ENCODE data around the gene ACO1. TPM values are rescaled to one million over a fixed set of nuclear protein-coding genes. Genes with fewer than 3 reads are reported as not detected.

Gene ACO1
- polyA plus RNA-seq, 2 donors = 4.7 to 12.9 TPM

DNA sequence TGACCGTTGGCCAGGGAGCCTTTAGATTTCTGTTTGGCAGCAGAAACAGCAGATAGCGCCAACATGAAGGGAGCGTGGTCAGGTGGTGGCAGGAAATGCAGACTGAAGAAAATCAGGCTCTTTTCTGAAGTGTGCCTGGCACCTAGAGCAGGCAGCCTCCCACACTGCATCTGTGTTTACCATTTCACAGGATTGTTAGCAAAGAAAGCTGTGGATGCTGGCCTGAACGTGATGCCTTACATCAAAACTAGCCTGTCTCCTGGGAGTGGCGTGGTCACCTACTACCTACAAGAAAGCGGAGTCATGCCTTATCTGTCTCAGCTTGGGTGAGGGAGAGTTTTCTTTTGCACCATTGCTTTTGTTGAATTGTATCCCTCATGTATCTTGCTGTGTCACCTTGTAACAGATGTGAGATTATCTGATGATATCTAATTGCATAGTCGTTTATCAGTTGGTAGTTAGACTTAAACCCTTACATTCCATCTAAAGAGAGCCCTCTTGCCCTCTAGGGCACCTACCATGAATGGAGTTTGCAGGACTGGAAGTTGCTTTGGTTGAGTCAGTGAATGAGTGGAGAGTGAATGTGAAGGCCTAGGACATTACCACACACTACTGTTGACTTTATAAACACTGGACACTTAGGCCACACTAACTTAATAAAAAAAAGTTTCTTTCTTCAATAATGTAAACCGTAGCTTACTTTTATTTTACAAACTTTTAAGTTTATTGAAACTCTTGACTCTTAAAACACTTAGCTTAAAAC, 42.8 kb downstream of the ACO1 start:
- WGBS, 2 donors = 63 to 80% methylated on average over 8 of the region's 8 CpGs
- Histone ChIP-seq H3K9me3 (ENCODE audit: control insufficient read depth in 2 of 2, insufficient read depth in 1 of 2, low read depth in 1 of 2, low read length in 1 of 2) (no peaks in the 10 kb centered on the region), H3K27me3 (ENCODE audit: control insufficient read depth in 1 of 2, insufficient read depth in 2 of 2, low read length in 2 of 2) (no peaks in the 10 kb centered on the region), H3K36me3 (ENCODE audit: control insufficient read depth in 2 of 2, insufficient read depth in 2 of 2, low read length in 1 of 2) (peaks cover 7 to 16% of the 10 kb centered on the region in 2 donors), H3K4me3 (ENCODE audit: low read depth in 1 of 2, low read length in 2 of 2) (no peak overlapping the region), H3K27ac (ENCODE audit: low read depth in 2 of 2, low read length in 1 of 2) (no peak overlapping the region), H3K4me1 (ENCODE audit: control insufficient read depth in 2 of 2, insufficient read depth in 2 of 2, low read length in 1 of 2) (no peaks in the 10 kb centered on the region)

DNA sequence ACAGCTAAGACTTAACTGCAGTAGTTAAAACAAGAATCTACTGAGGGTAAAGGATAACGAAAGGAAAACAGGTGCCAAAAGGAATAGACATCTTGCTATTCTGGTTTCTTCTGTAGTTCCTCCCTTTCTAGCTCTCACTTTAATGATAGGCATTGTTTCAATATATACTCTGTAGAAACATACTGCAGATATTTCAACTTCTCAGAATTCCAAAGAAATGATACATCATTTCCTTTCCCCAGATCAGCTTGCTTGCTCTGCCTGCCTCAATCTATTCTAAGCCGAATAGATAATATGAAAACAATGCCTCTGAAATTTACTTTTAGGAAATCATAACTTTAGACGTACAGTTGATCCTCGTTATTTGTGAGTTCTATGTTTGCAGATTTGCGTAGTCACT, 46.3 kb downstream of the ACO1 start:
- Histone ChIP-seq H3K27me3 (ENCODE audit: control insufficient read depth in 1 of 2, insufficient read depth in 2 of 2, low read length in 2 of 2) (no peaks in the 10 kb centered on the region), H3K27ac (ENCODE audit: low read depth in 2 of 2, low read length in 1 of 2) (no peak overlapping the region), H3K4me1 (ENCODE audit: control insufficient read depth in 2 of 2, insufficient read depth in 2 of 2, low read length in 1 of 2) (no peaks in the 10 kb centered on the region), H3K36me3 (ENCODE audit: control insufficient read depth in 2 of 2, insufficient read depth in 2 of 2, low read length in 1 of 2) (peaks cover 7 to 17% of the 10 kb centered on the region in 2 donors), H3K9me3 (ENCODE audit: control insufficient read depth in 2 of 2, insufficient read depth in 1 of 2, low read depth in 1 of 2, low read length in 1 of 2) (no peaks in the 10 kb centered on the region), H3K4me3 (ENCODE audit: low read depth in 1 of 2, low read length in 2 of 2) (no peak overlapping the region)
- WGBS, 2 donors = 82 to 87% methylated on average over 5 of the region's 5 CpGs

GRCh38 chr9:32431196-32431595, 46.8 kb downstream of the ACO1 start:
- no peaks in the 10 kb centered on the region for H3K9me3 ChIP-seq (ENCODE audit: control insufficient read depth in 2 of 2, insufficient read depth in 1 of 2, low read depth in 1 of 2, low read length in 1 of 2)
- no peak overlapping the region for H3K27ac ChIP-seq (ENCODE audit: low read depth in 2 of 2, low read length in 1 of 2)
- no peaks in the 10 kb centered on the region for H3K27me3 ChIP-seq (ENCODE audit: control insufficient read depth in 1 of 2, insufficient read depth in 2 of 2, low read length in 2 of 2)
- 95% methylated on average over 8 of the region's 8 CpGs for WGBS, 2 donors
- H3K4me3 ChIP-seq (ENCODE audit: low read depth in 1 of 2, low read length in 2 of 2) = no peak overlapping the region
- H3K36me3 ChIP-seq (ENCODE audit: control insufficient read depth in 2 of 2, insufficient read depth in 2 of 2, low read length in 1 of 2) = peaks cover 7 to 15% of the 10 kb centered on the region in 2 donors
- no peaks in the 10 kb centered on the region for H3K4me1 ChIP-seq (ENCODE audit: control insufficient read depth in 2 of 2, insufficient read depth in 2 of 2, low read length in 1 of 2)

DNA sequence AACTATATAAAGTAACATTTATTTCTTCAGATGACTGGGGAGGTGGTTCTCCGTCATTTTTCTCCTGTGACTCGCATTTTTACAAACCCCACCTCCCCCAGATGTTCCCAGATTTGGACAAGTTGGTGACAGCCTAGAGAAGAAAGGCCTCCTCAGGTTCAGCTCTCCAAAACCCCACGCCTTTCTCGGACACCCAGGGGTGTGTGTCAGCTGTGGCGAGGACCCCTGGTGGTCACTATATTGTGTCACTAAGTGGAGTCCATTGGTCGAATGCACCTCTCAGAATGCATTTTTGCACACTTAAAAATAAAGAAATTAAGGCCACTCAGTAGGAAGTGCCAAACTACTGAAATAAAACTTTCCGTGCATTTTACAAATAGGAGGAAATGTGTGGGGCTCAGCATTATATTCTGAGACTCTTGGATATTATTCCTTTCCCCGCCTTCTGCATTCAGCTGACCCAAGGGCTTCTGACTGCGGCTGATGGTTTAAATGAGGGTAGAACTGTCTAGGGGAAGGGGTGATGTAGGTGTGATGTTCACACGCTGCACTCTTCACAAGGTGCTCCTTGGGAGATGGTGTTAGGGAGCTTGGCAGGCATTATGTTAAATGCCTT, 47.6 kb downstream of the ACO1 start:
- no peaks in the 10 kb centered on the region for H3K9me3 ChIP-seq (ENCODE audit: control insufficient read depth in 2 of 2, insufficient read depth in 1 of 2, low read depth in 1 of 2, low read length in 1 of 2)
- no peak overlapping the region for H3K27ac ChIP-seq (ENCODE audit: low read depth in 2 of 2, low read length in 1 of 2)
- H3K36me3 ChIP-seq (ENCODE audit: control insufficient read depth in 2 of 2, insufficient read depth in 2 of 2, low read length in 1 of 2) = peaks cover 7 to 11% of the 10 kb centered on the region in 2 donors
- H3K4me1 ChIP-seq (ENCODE audit: control insufficient read depth in 2 of 2, insufficient read depth in 2 of 2, low read length in 1 of 2) = no peaks in the 10 kb centered on the region
- H3K4me3 ChIP-seq (ENCODE audit: low read depth in 1 of 2, low read length in 2 of 2) = no peak overlapping the region
- WGBS, 2 donors = 73 to 76% methylated on average over 10 of the region's 10 CpGs
- no peaks in the 10 kb centered on the region for H3K27me3 ChIP-seq (ENCODE audit: control insufficient read depth in 1 of 2, insufficient read depth in 2 of 2, low read length in 2 of 2)

DNA sequence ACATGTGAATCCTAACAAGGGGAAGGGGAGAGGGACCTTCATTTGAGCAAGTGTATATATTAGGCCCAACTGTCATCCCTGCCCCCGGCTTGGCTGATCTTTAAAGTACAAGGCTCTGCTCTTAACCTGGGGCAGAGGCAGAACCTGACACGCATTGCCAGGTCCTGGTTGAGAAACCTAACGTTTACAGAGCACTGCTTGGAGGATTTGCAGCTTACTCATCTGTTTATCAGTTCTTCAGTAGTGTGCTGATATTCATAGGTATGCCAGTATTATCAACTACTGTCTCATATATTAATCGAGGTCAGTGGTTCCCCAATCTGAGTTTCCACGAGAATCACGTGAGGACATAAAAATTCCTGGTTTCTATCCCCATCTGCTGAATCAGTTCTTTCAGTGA, 50.4 kb downstream of the ACO1 start:
- Histone ChIP-seq H3K27ac (ENCODE audit: low read depth in 2 of 2, low read length in 1 of 2) (no peak overlapping the region), H3K27me3 (ENCODE audit: control insufficient read depth in 1 of 2, insufficient read depth in 2 of 2, low read length in 2 of 2) (no peaks in the 10 kb centered on the region), H3K9me3 (ENCODE audit: control insufficient read depth in 2 of 2, insufficient read depth in 1 of 2, low read depth in 1 of 2, low read length in 1 of 2) (no peaks in the 10 kb centered on the region), H3K4me1 (ENCODE audit: control insufficient read depth in 2 of 2, insufficient read depth in 2 of 2, low read length in 1 of 2) (no peaks in the 10 kb centered on the region), H3K36me3 (ENCODE audit: control insufficient read depth in 2 of 2, insufficient read depth in 2 of 2, low read length in 1 of 2) (peaks cover 7 to 10% of the 10 kb centered on the region in 2 donors), H3K4me3 (ENCODE audit: low read depth in 1 of 2, low read length in 2 of 2) (no peak overlapping the region)
- WGBS, 2 donors = 77 to 81% methylated on average over 6 of the region's 6 CpGs

GRCh38 chr9:32441678-32442077, 57.2 kb downstream of the ACO1 start:
- no peak overlapping the region for H3K4me3 ChIP-seq (ENCODE audit: low read depth in 1 of 2, low read length in 2 of 2)
- WGBS, 2 donors = 85 to 87% methylated on average over 5 of the region's 5 CpGs

GRCh38 chr9:32442433-32442832, 58.0 kb downstream of the ACO1 start:
- no peaks in the 10 kb centered on the region for H3K27me3 ChIP-seq (ENCODE audit: control insufficient read depth in 1 of 2, insufficient read depth in 2 of 2, low read length in 2 of 2)
- H3K27ac ChIP-seq (ENCODE audit: low read depth in 2 of 2, low read length in 1 of 2) = no peak overlapping the region
- H3K9me3 ChIP-seq (ENCODE audit: control insufficient read depth in 2 of 2, insufficient read depth in 1 of 2, low read depth in 1 of 2, low read length in 1 of 2) = no peaks in the 10 kb centered on the region
- H3K36me3 ChIP-seq (ENCODE audit: control insufficient read depth in 2 of 2, insufficient read depth in 2 of 2, low read length in 1 of 2) = peaks cover 7 to 12% of the 10 kb centered on the region in 2 donors
- H3K4me3 ChIP-seq (ENCODE audit: low read depth in 1 of 2, low read length in 2 of 2) = no peak overlapping the region
- no peaks in the 10 kb centered on the region for H3K4me1 ChIP-seq (ENCODE audit: control insufficient read depth in 2 of 2, insufficient read depth in 2 of 2, low read length in 1 of 2)

More at GRCh38 chr9:32441678-32442077, 57.2 kb downstream of the ACO1 start:
- H3K27me3 ChIP-seq (ENCODE audit: control insufficient read depth in 1 of 2, insufficient read depth in 2 of 2, low read length in 2 of 2) = no peaks in the 10 kb centered on the region
- H3K27ac ChIP-seq (ENCODE audit: low read depth in 2 of 2, low read length in 1 of 2) = no peak overlapping the region
- H3K4me1 ChIP-seq (ENCODE audit: control insufficient read depth in 2 of 2, insufficient read depth in 2 of 2, low read length in 1 of 2) = no peaks in the 10 kb centered on the region
- peaks cover 7 to 12% of the 10 kb centered on the region in 2 donors for H3K36me3 ChIP-seq (ENCODE audit: control insufficient read depth in 2 of 2, insufficient read depth in 2 of 2, low read length in 1 of 2)
- no peaks in the 10 kb centered on the region for H3K9me3 ChIP-seq (ENCODE audit: control insufficient read depth in 2 of 2, insufficient read depth in 1 of 2, low read depth in 1 of 2, low read length in 1 of 2)

DNA sequence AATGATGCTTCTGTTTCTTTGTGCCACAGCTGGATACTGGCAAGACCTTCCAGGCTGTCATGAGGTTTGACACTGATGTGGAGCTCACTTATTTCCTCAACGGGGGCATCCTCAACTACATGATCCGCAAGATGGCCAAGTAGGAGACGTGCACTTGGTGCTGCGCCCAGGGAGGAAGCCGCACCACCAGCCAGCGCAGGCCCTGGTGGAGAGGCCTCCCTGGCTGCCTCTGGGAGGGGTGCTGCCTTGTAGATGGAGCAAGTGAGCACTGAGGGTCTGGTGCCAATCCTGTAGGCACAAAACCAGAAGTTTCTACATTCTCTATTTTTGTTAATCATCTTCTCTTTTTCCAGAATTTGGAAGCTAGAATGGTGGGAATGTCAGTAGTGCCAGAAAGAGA, 65.5 kb downstream of the ACO1 start:
- no peak overlapping the region for H3K27ac ChIP-seq (ENCODE audit: low read depth in 2 of 2, low read length in 1 of 2)
- peaks cover 16 to 19% of the 10 kb centered on the region in 2 donors for H3K36me3 ChIP-seq (ENCODE audit: control insufficient read depth in 2 of 2, insufficient read depth in 2 of 2, low read length in 1 of 2)
- H3K27me3 ChIP-seq (ENCODE audit: control insufficient read depth in 1 of 2, insufficient read depth in 2 of 2, low read length in 2 of 2) = no peaks in the 10 kb centered on the region
- H3K9me3 ChIP-seq (ENCODE audit: control insufficient read depth in 2 of 2, insufficient read depth in 1 of 2, low read depth in 1 of 2, low read length in 1 of 2) = no peaks in the 10 kb centered on the region
- 94 to 96% methylated on average over 6 of the region's 6 CpGs for WGBS, 2 donors
- H3K4me1 ChIP-seq (ENCODE audit: control insufficient read depth in 2 of 2, insufficient read depth in 2 of 2, low read length in 1 of 2) = no peaks in the 10 kb centered on the region
- no peak overlapping the region for H3K4me3 ChIP-seq (ENCODE audit: low read depth in 1 of 2, low read length in 2 of 2)

- 79 to 90% methylated on average over 1 of the region's 1 CpG for WGBS, 2 donors
- Histone ChIP-seq H3K4me3 (ENCODE audit: low read depth in 1 of 2, low read length in 2 of 2) (no peak overlapping the region), H3K36me3 (ENCODE audit: control insufficient read depth in 2 of 2, insufficient read depth in 2 of 2, low read length in 1 of 2) (peaks cover 8 to 12% of the 10 kb centered on the region in 2 donors), H3K27ac (ENCODE audit: low read depth in 2 of 2, low read length in 1 of 2) (no peak overlapping the region), H3K9me3 (ENCODE audit: control insufficient read depth in 2 of 2, insufficient read depth in 1 of 2, low read depth in 1 of 2, low read length in 1 of 2) (no peaks in the 10 kb centered on the region), H3K27me3 (ENCODE audit: control insufficient read depth in 1 of 2, insufficient read depth in 2 of 2, low read length in 2 of 2) (no peaks in the 10 kb centered on the region), H3K4me1 (ENCODE audit: control insufficient read depth in 2 of 2, insufficient read depth in 2 of 2, low read length in 1 of 2) (no peaks in the 10 kb centered on the region)
Measured at GRCh38 chr9:32454280-32454679, 69.8 kb downstream of the ACO1 start.

GRCh38 chr9:32455738-32456137, 71.3 kb downstream of the ACO1 start:
- 68 to 80% methylated on average over 5 of the region's 5 CpGs for WGBS, 2 donors
- H3K27me3 ChIP-seq (ENCODE audit: control insufficient read depth in 1 of 2, insufficient read depth in 2 of 2, low read length in 2 of 2) = no peaks in the 10 kb centered on the region
- H3K4me1 ChIP-seq (ENCODE audit: control insufficient read depth in 2 of 2, insufficient read depth in 2 of 2, low read length in 1 of 2) = no peaks in the 10 kb centered on the region
- H3K4me3 ChIP-seq (ENCODE audit: low read depth in 1 of 2, low read length in 2 of 2) = no peak overlapping the region
- peaks cover 0 to 3% of the 10 kb centered on the region in 2 donors for H3K36me3 ChIP-seq (ENCODE audit: control insufficient read depth in 2 of 2, insufficient read depth in 2 of 2, low read length in 1 of 2)
- no peaks in the 10 kb centered on the region for H3K9me3 ChIP-seq (ENCODE audit: control insufficient read depth in 2 of 2, insufficient read depth in 1 of 2, low read depth in 1 of 2, low read length in 1 of 2)
- H3K27ac ChIP-seq (ENCODE audit: low read depth in 2 of 2, low read length in 1 of 2) = no peak overlapping the region

All from esophagus (tissue), 2 donors.